ENCODE measurements around the gene CCDC91.

Gene CCDC91

DNA sequence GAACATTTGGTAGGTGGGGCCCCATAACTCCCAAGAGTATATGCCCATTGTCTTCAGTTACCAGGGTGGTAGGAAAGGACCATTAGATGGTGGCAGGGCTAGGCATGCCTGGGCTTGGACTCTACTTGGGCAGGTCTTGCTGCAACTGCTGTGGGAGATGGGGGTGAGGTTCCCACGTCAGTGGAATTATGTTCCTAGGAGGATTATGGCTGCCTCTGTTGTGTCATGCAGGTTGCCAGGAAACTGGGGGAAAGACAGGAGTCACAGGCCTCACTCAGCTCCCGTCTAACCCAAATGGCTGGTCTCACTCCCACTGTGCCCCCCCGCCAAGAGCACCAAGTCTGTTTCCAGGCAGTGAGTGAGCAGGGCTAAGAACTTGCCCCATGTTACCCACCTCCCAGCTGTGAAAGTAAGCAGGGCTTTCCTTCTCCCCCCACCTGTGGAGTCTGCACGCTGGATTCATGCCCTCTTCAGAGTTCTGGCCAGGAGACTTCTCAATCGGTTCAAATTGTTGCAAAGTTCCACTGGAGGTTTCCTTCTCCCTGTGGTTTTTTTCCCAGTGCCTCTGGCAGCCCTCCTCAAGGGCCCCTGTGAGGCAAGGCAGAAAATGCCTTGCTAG, 337.5 kb downstream of the CCDC91 start:
- no peak for TF ChIP-seq JUND (IDR thresholded peaks at IDR 0.05; ENCODE audit: low read depth)
- DNase-seq (ENCODE audit: low read depth in 1 of 2, low spot score in 1 of 2) = no peak
- in situ Hi-C loops (cut with HindIII; ENCODE audit: low pct_unique_long_range_greater_than_20kb, low sequenced_read_pairs) = no loop called here

DNA sequence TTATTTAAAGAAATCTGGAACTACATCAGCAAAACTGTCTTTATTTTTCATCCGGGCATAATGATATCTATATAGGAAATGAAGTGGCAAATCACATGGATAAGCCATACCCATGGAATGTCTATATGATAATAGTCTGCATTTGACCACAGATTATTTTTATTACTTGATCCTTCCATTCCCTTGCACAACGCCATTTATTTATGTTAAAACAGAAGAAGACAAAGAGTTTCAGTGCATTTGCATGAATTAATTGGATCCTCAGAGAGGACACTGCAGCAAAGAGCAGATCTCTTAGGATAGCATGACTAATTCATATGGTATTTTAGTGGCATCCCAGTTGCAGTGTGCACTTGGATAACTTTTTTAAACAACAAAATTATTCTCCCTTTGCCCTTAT, 345.0 kb downstream of the CCDC91 start:
- no peak for TF ChIP-seq JUND (IDR thresholded peaks at IDR 0.05; ENCODE audit: low read depth)
- in situ Hi-C loops (cut with HindIII; ENCODE audit: low pct_unique_long_range_greater_than_20kb, low sequenced_read_pairs) = no loop called here
- DNase-seq (ENCODE audit: low read depth in 1 of 2, low spot score in 1 of 2) = no peak

DNA sequence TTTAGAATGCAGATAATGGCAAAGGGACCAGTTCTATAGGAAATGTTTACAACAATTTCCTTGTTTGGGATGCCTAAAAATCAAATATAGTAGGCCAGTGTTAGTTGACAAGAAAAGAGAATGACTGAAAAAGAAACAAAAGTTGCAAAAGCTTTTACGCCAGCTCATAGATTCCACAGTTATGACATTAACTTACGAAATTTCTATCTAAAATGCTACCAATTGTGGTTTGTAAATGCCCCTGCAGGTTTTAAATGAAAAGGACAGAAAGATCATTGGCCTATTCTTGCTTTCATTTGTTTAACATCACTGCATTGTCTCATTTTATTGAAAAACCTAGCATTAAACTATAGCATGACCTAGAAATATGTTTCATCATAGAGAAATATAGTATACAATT, 345.8 kb downstream of the CCDC91 start:
- no peak for TF ChIP-seq JUND (IDR thresholded peaks at IDR 0.05; ENCODE audit: low read depth)
- in situ Hi-C loops (cut with HindIII; ENCODE audit: low pct_unique_long_range_greater_than_20kb, low sequenced_read_pairs) = no loop called here
- no peak for DNase-seq (ENCODE audit: low read depth in 1 of 2, low spot score in 1 of 2)

DNA sequence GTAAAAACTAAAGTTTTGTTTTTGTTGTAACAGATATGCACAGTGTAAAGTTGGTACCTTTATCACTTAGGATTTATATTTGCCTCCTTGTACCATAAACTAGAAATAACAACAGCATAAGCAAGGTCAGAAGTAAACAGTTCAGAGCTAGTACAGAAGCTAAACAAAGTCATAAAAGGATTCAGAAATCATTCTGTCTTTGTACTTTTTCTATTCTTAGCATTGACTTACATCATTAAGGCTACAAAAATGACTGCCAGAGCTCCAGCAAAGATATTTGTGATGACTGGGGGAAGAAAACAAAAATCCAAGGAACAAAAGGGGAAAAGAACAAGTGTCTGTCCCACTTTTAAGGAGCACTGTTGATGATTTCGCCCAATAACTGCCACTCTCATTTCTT, 347.2 kb downstream of the CCDC91 start:
- in situ Hi-C loops (cut with HindIII; ENCODE audit: low pct_unique_long_range_greater_than_20kb, low sequenced_read_pairs) = no loop called here
- DNase-seq (ENCODE audit: low read depth in 1 of 2, low spot score in 1 of 2) = no peak
- no peak for TF ChIP-seq JUND (IDR thresholded peaks at IDR 0.05; ENCODE audit: low read depth)

DNA sequence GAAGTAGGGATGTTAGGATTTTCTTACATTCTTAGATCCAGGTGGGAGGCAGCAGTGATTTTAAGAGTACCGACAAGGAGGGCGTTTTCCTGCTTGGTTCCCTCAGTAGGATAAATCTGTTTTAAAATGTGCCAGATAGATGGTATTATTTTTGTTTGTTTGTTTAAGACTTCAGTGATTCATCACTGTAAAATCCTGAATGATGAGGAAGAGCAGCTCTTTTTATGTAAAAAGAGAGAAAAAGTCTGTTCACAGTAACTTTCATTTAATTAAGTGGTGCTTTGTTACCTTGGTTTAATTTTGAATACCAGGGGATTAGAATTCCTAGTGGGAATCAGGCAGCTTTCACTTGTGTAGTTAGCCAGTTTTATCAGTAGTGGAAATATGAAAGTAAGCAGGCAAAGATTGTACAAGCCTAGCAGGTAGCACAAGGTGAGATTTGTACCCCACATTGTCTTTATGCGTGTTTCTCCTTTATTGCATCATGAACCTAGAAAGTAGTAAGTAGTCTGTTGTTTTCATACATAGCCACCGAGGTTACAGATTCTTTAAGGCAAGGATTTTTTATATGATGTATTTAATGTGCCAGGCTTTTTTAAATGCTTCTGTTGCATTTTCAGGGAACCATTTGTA, 349.6 kb downstream of the CCDC91 start:
- in situ Hi-C loops (cut with HindIII; ENCODE audit: low pct_unique_long_range_greater_than_20kb, low sequenced_read_pairs) = no loop called here
- no peak for DNase-seq (ENCODE audit: low read depth in 1 of 2, low spot score in 1 of 2)
- no peak for TF ChIP-seq JUND (IDR thresholded peaks at IDR 0.05; ENCODE audit: low read depth)

DNA sequence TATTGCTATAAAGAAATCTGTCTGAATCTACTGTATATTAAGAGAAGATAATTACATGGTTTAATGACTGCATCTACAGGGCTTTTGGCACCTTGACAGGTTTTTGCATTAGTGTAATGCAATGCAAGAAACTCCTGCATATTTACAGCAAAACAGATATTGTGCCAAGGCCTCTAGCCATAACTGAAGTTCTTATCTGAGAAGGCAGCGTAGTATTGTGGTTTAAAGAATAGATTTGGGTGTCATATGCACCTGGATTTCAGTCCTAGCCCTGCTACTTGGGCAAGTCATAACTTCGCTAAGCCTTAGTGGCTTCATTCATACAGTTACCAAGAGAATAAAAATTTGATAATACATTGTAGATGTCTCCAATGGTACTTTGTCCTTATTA, 350.1 kb downstream of the CCDC91 start:
- in situ Hi-C loops (cut with HindIII; ENCODE audit: low pct_unique_long_range_greater_than_20kb, low sequenced_read_pairs) = no loop called here
- no peak for DNase-seq (ENCODE audit: low read depth in 1 of 2, low spot score in 1 of 2)
- TF ChIP-seq JUND (IDR thresholded peaks at IDR 0.05; ENCODE audit: low read depth) = no peak

- DNase-seq (ENCODE audit: low read depth in 1 of 2, low spot score in 1 of 2) = no peak
- no peak for TF ChIP-seq JUND (IDR thresholded peaks at IDR 0.05; ENCODE audit: low read depth)
- in situ Hi-C loops (cut with HindIII; ENCODE audit: low pct_unique_long_range_greater_than_20kb, low sequenced_read_pairs) = no loop called here
Observed at GRCh38 chr12:28543021-28543890, 353.0 kb downstream of the CCDC91 start.

DNA sequence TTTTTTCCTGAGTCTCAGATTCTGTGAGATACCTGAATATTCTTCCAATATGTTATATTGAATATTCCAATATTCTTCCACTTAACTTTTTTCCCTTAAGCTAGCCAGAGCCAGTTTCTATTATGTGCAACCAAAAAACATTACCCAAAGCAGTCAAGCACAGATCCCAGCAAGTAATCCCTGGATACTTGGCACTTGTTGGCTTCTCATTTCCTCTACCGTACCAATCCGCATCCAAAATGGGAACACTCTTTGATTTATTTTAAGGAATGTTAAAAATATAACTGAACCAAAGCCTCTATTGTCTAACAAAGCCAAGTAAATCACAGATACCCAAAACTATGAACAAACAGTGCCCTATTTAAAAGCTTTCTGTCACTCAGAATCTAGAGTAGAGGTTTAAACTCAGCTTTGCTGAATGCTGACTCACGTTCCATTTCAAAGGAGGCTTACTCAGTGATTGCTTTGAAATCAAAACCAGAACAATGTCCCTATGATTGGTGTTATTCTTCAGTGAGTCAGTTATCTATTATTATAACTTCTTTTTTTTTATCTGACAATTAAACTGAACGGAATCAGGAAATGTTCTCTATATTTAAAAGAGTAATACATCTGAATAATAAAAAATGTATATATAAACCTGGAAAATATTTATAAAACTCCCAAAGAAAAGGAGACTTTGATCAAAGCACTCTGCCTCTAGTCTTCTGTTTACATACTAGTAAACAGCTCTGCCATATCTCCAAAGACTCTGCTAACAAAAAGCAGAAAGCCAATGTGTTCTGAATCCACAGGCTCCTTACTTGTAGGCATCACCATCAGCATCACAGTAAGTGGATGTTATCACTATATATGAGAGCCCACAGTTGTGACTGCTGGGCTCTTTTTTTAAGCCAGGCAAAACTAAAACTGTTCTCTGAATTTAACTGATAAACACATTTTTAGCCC, 360.8 kb downstream of the CCDC91 start:
- no peak for DNase-seq (ENCODE audit: low read depth in 1 of 2, low spot score in 1 of 2)
- in situ Hi-C loops (cut with HindIII; ENCODE audit: low pct_unique_long_range_greater_than_20kb, low sequenced_read_pairs) = no loop called here
- TF ChIP-seq JUND (IDR thresholded peaks at IDR 0.05; ENCODE audit: low read depth) = no peak

- in situ Hi-C loops (cut with HindIII; ENCODE audit: low pct_unique_long_range_greater_than_20kb, low sequenced_read_pairs) = no loop called here
- no peak for TF ChIP-seq JUND (IDR thresholded peaks at IDR 0.05; ENCODE audit: low read depth)
- no peak for DNase-seq (ENCODE audit: low read depth in 1 of 2, low spot score in 1 of 2)
Observed at GRCh38 chr12:28552251-28552970, 362.2 kb downstream of the CCDC91 start.

DNA sequence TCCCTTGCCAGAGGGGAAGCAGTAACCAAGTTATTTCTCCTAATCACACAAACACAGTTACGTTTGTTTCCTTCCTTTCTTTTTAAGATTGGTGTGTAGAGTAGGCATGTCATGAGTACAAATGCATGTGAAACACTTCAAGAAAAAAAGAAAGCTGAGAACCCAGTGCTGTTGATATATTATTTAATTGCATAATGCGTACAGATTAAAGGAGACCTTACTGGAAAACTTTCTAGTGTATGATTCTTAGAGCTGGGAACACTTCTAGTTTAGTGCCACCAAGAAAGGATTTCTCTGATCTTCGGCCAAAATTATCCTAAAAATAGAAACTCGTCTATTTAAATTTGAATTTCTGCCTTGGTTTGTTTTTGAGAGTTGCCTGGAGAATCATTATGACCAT, 365.5 kb downstream of the CCDC91 start:
- DNase-seq (ENCODE audit: low read depth in 1 of 2, low spot score in 1 of 2) = no peak
- no peak for TF ChIP-seq JUND (IDR thresholded peaks at IDR 0.05; ENCODE audit: low read depth)
- in situ Hi-C loops (cut with HindIII; ENCODE audit: low pct_unique_long_range_greater_than_20kb, low sequenced_read_pairs) = no loop called here

GRCh38 chr12:28558250-28558649, 368.0 kb downstream of the CCDC91 start:
- in situ Hi-C loops (cut with HindIII; ENCODE audit: low pct_unique_long_range_greater_than_20kb, low sequenced_read_pairs) = no loop called here
- no peak for DNase-seq (ENCODE audit: low read depth in 1 of 2, low spot score in 1 of 2)
- TF ChIP-seq JUND (IDR thresholded peaks at IDR 0.05; ENCODE audit: low read depth) = no peak

GRCh38 chr12:28563286-28563685, 373.0 kb downstream of the CCDC91 start:
- no peak for TF ChIP-seq JUND (IDR thresholded peaks at IDR 0.05; ENCODE audit: low read depth)
- DNase-seq (ENCODE audit: low read depth in 1 of 2, low spot score in 1 of 2) = no peak
- in situ Hi-C loops (cut with HindIII; ENCODE audit: low pct_unique_long_range_greater_than_20kb, low sequenced_read_pairs) = no loop called here
